HepG2 (cell line): ENCODE results near the gene PLEKHB1. TPM values are rescaled to one million over a fixed set of nuclear protein-coding genes. Genes with fewer than 3 reads are reported as not detected.

Source experiments
- CENPBD1 ChIP-seq: sonication (generic); formaldehyde crosslinking; IDR thresholded peaks from 2 replicates; pipeline ENCODE4 v1.8.0; 2022; ENCODE audit warnings: missing genetic modification reagents, low read depth, mild to moderate bottlenecking, borderline replicate concordance
- CHCHD3 ChIP-seq: sonication (generic); formaldehyde crosslinking; IDR thresholded peaks from 2 replicates; pipeline ENCODE4 v1.8.0; 2022; ENCODE audit warnings: mild to moderate bottlenecking, missing genetic modification reagents, moderate library complexity
- MEF2D ChIP-seq: sonication (generic); formaldehyde crosslinking; IDR thresholded peaks from 2 replicates; pipeline ENCODE4 v1.5.1; 2020; ENCODE audit warnings: mild to moderate bottlenecking, missing genetic modification reagents
- MLX ChIP-seq: IDR thresholded peaks from 2 replicates; pipeline ENCODE4 v1.6.1; 2016
- NR2F2 ChIP-seq: IDR thresholded peaks from 2 replicates; pipeline ENCODE4 v1.6.1; 2012; ENCODE audit warnings: low read depth, inconsistent platforms, borderline replicate concordance
- POLR2G ChIP-seq: fragments of 200-400 bp; formaldehyde crosslinking; IDR thresholded peaks from 2 replicates; pipeline ENCODE4 v1.6.1; 2018; ENCODE audit warnings: mild to moderate bottlenecking, low read depth, low read length, moderate library complexity
- SMARCE1 ChIP-seq: fragments of 450-650 bp; IDR thresholded peaks from 2 replicates; pipeline ENCODE4 v1.6.1; 2017; ENCODE audit warnings: borderline replicate concordance
- TBL1XR1 ChIP-seq: fragments of 150-350 bp; IDR thresholded peaks from 2 replicates; pipeline ENCODE4 v1.6.1; 2014; ENCODE audit warnings: borderline replicate concordance, low read length; ENCODE audit not compliant: partially characterized antibody
- ZBTB42 ChIP-seq: sonication (generic); formaldehyde crosslinking; IDR thresholded peaks from 2 replicates; pipeline ENCODE4 v1.5.0; 2020; ENCODE audit warnings: mild to moderate bottlenecking, missing genetic modification reagents
- ZHX2 ChIP-seq, 2 experiments: sonication (generic) in 1 of 2; formaldehyde crosslinking in 1 of 2; IDR thresholded peaks; 2 replicates each; pipeline versions ENCODE4 v1.6.1 to v1.9.0; 2014 to 2022; ENCODE audit warnings: antibody characterized with exemption in 1 of 2, borderline replicate concordance in 1 of 2, inconsistent platforms in 1 of 2, low read depth in 1 of 2, missing genetic modification reagents in 1 of 2
- ZNF207 ChIP-seq: fragments of 450-650 bp; IDR thresholded peaks from 2 replicates; pipeline ENCODE4 v1.6.1; 2016; ENCODE audit warnings: antibody characterized with exemption, borderline replicate concordance
- ZNF513 ChIP-seq: sonication (generic); formaldehyde crosslinking; conservative IDR thresholded peaks from 2 replicates; pipeline ENCODE4 v1.5.0; 2020; ENCODE audit warnings: missing genetic modification reagents
- ZNF580 ChIP-seq: IDR thresholded peaks from 2 replicates; pipeline ENCODE4 v1.6.1; 2016; ENCODE audit warnings: low read depth, borderline replicate concordance
- ZNF652 ChIP-seq: IDR thresholded peaks from 2 replicates; pipeline ENCODE4 v1.6.1; 2016; ENCODE audit warnings: low read depth, borderline replicate concordance
- ZNF670 ChIP-seq: sonication (generic); formaldehyde crosslinking; IDR thresholded peaks from 2 replicates; pipeline ENCODE4 v1.8.0; 2022; ENCODE audit warnings: mild to moderate bottlenecking, missing genetic modification reagents, borderline replicate concordance
- polyA plus RNA-seq, 8 experiments: library from polyadenylated mRNA; depleted of rRNA in 3 of 8; stranded (reverse) in 7 of 8; unstranded in 1 of 8; fragments of >200 nt; fragmentation: Illumina TruSeq in 4 of 8; extraction: Trizol in 4 of 8; gene quantifications; 2 replicates each; pipeline versions ENCODE4 v1.2.1 to v1.2.3, GENCODE V29; 2011 to 2016; ENCODE audit warnings: low read depth in 4 of 8, missing spikeins in 1 of 8, mixed read lengths in 1 of 8; ENCODE audit not compliant: insufficient read depth in 1 of 8
- total RNA-seq, 5 experiments: library from RNA; depleted of rRNA; stranded (reverse); fragments of >200 nt; fragmentation: Illumina TruSeq; extraction: Trizol; gene quantifications; 2 replicates each; pipeline ENCODE4 v1.2.3, GENCODE V29; 2016; ENCODE audit warnings: low read depth in 1 of 5
- TF ChIP-seq, protein P1 (sequence below): sonication (generic); formaldehyde crosslinking; IDR thresholded peaks from 2 replicates; pipeline ENCODE4 v1.4.0; 2020; ENCODE audit warnings: mild to moderate bottlenecking, low read depth, missing genetic modification reagents

The PLEKHB1 gene
- total and polyA plus RNA-seq, 2 of the 13 experiments (the other 11 are each of a cell fraction or from before 2014, with no cell fraction given) = 68.0 to 99.3 TPM

GRCh38 chr11:73647459-73648100 lies 1.2 kb downstream of the PLEKHB1 start (continued):
- TF ChIP-seq ZHX2 (IDR thresholded peaks at IDR 0.05; ENCODE audit: low read depth) = 0 out of 2 replicates have a peak, but pooled peaks have one; percentile 5
- TF ChIP-seq ZHX2 (CRISPR knock-in tag; IDR thresholded peaks at IDR 0.05; ENCODE audit: borderline replicate concordance) = no peak
- TF ChIP-seq ZNF580 (CRISPR knock-in tag) = 0 out of 2 replicates have a peak, but pooled peaks have one; percentile 36
- TF ChIP-seq ZBTB42 (CRISPR knock-in tag) = no peak
- no peak for TF ChIP-seq ZNF652 (CRISPR knock-in tag)
- no peak for TF ChIP-seq ZNF513
- TF ChIP-seq TBL1XR1 = no peak
- 0 out of 2 replicates have a peak, but pooled peaks have one; percentile 24 for TF ChIP-seq ZNF670 (CRISPR knock-in tag)
- no peak for TF ChIP-seq ZNF207
- peak; percentile 74 for TF ChIP-seq POLR2G
- no peak for TF ChIP-seq CENPBD1
- TF ChIP-seq MEF2D = no peak
- TF ChIP-seq MLX = no peak
- no peak for TF ChIP-seq NR2F2
- TF ChIP-seq CHCHD3 (CRISPR knock-in tag) = no peak
- TF ChIP-seq SMARCE1 = no peak
- TF ChIP-seq, protein P1, sequence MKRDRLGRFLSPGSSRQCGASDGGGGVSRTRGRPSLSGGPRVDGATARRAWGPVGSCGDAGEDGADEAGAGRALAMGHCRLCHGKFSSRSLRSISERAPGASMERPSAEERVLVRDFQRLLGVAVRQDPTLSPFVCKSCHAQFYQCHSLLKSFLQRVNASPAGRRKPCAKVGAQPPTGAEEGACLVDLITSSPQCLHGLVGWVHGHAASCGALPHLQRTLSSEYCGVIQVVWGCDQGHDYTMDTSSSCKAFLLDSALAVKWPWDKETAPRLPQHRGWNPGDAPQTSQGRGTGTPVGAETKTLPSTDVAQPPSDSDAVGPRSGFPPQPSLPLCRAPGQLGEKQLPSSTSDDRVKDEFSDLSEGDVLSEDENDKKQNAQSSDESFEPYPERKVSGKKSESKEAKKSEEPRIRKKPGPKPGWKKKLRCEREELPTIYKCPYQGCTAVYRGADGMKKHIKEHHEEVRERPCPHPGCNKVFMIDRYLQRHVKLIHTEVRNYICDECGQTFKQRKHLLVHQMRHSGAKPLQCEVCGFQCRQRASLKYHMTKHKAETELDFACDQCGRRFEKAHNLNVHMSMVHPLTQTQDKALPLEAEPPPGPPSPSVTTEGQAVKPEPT (CRISPR knock-in tag) = no peak
- TF ChIP-seq, all 625 proteins: peak for 84
